ENCODE measurements around the gene CD109.

- TF ChIP-seq EZH2 (IDR thresholded peaks at IDR 0.05): no peak
- no peak for TF ChIP-seq POLR2AphosphoS5 (IDR thresholded peaks at IDR 0.05; ENCODE audit: borderline replicate concordance, low read depth, low read length)
These were observed 17.6 kb downstream of the CD109 start for GRCh38 chr6:73713426-73714147.

Data from SK-N-MC (cell line).